Stimulated activated CD8-positive, alpha-beta memory T cell treated with anti-CD3 and anti-CD28 coated beads, Interleukin-4, amount 100 ng/mL, for 4 hours (primary cell): ENCODE measurements around the gene NEK7.
"Not testable (repeated sequence)": the region's sequence is repeated elsewhere in the genome, so short reads cannot be mapped to it uniquely, and the experiment has no call there.

ENCODE experiments used
- DNase-seq, 2 donors: peaks; one replicate each; pipeline ENCODE4 v3.0.0-alpha.2; 2020; ENCODE audit warnings: low read depth in 2 of 2, low spot score in 1 of 2

The NEK7 gene

GRCh38 chr1:198156745-198157240 lies at the start of gene NEK7:
NEK7 (plus strand) TSS chr1:198156998; CDS start chr1:198232581, 75,583 bp downstream.
- no peak for DNase-seq

GRCh38 chr1:198107091-198107501 lies 49.7 kb upstream of the NEK7 start:
- DNase-seq = no peak

GRCh38 chr1:198108636-198109370 lies 48.0 kb upstream of the NEK7 start:
- DNase-seq = no peak

GRCh38 chr1:198109371-198109715 lies 47.5 kb upstream of the NEK7 start:
- DNase-seq = no peak

GRCh38 chr1:198113342-198113750 lies 43.5 kb upstream of the NEK7 start:
- no peak for DNase-seq

GRCh38 chr1:198116069-198116468 lies 40.7 kb upstream of the NEK7 start:
- no peak for DNase-seq

- no peak for DNase-seq
These were observed 40.3 kb upstream of the NEK7 start for GRCh38 chr1:198116469-198116868.

- DNase-seq = no peak
These were observed 39.5 kb upstream of the NEK7 start for GRCh38 chr1:198117267-198117666.

GRCh38 chr1:198118134-198118533 lies 38.7 kb upstream of the NEK7 start:
- DNase-seq = no peak

GRCh38 chr1:198119906-198120305 lies 36.9 kb upstream of the NEK7 start:
- no peak for DNase-seq

GRCh38 chr1:198121056-198121826 lies 35.6 kb upstream of the NEK7 start:
- DNase-seq = no peak

- no peak for DNase-seq
These were observed 34.1 kb upstream of the NEK7 start for GRCh38 chr1:198122693-198123092.

GRCh38 chr1:198123133-198123532 lies 33.7 kb upstream of the NEK7 start:
- DNase-seq = no peak

GRCh38 chr1:198124673-198125072 lies 32.1 kb upstream of the NEK7 start:
- DNase-seq = no peak

- no peak for DNase-seq
These were observed 30.6 kb upstream of the NEK7 start for GRCh38 chr1:198125995-198126735.

GRCh38 chr1:198128533-198128932 lies 28.3 kb upstream of the NEK7 start:
- DNase-seq = no peak

- not testable (repeated sequence) for DNase-seq
These were observed 26.7 kb upstream of the NEK7 start for GRCh38 chr1:198130053-198130452.

GRCh38 chr1:198132060-198132781 lies 24.6 kb upstream of the NEK7 start:
- DNase-seq = no peak

GRCh38 chr1:198134252-198134651 lies 22.5 kb upstream of the NEK7 start:
- DNase-seq = no peak

GRCh38 chr1:198135366-198135765 lies 21.4 kb upstream of the NEK7 start:
- no peak for DNase-seq
